ENCODE data around the gene MED28.

The MED28 gene

GRCh38 chr4:17636696-17637622 is 22.5 kb downstream of the MED28 start:
- no peak for DNase-seq (ENCODE audit: extremely low read depth, low read depth)
- TF ChIP-seq, protein P1, sequence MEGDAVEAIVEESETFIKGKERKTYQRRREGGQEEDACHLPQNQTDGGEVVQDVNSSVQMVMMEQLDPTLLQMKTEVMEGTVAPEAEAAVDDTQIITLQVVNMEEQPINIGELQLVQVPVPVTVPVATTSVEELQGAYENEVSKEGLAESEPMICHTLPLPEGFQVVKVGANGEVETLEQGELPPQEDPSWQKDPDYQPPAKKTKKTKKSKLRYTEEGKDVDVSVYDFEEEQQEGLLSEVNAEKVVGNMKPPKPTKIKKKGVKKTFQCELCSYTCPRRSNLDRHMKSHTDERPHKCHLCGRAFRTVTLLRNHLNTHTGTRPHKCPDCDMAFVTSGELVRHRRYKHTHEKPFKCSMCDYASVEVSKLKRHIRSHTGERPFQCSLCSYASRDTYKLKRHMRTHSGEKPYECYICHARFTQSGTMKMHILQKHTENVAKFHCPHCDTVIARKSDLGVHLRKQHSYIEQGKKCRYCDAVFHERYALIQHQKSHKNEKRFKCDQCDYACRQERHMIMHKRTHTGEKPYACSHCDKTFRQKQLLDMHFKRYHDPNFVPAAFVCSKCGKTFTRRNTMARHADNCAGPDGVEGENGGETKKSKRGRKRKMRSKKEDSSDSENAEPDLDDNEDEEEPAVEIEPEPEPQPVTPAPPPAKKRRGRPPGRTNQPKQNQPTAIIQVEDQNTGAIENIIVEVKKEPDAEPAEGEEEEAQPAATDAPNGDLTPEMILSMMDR (IDR thresholded peaks at IDR 0.05; ENCODE audit: low read depth, low read length): peak; percentile 91

DNA sequence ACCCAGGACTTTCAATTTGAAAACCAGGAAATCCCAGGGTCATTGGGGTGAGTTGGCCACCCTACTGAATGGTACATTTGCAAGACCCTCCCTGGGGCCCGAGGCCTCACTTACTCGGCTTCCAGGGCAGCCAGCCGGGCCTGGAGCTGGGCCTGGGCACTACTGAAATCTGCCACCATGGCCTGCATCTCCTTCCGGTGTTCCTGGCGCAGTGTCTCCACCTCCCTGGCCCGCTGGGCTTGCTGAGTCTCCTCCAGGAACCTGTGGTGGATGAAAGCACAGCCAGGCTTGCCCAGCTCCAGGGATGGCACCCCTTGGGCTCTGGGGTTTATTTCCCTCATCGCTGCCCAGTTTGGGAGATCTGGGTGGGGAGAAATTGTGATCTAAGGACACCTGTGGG is 24.7 kb downstream of the MED28 start:
- TF ChIP-seq, protein P1 (IDR thresholded peaks at IDR 0.05; ENCODE audit: low read depth, low read length): no peak
- no peak for DNase-seq (ENCODE audit: extremely low read depth, low read depth)

DNA sequence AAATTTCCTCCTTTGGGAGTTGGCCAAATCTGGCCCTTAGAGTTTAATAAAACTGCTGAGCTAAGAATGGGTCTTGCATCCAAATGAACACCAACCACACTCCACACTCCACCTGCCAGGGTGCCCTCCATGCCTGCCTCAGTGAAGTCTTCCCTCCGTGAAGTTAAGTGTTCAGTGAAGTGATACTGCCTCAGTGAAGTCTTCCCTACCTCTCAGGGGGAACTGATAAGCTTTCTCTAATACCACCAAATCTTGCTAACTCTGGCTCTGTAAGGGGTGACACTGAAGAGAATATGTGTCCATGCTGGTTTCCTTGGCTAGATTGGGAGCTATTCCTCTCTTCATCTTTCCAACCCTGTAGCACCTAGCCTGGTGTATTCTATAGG is 27.9 kb downstream of the MED28 start:
- TF ChIP-seq, protein P1 (IDR thresholded peaks at IDR 0.05; ENCODE audit: low read depth, low read length): no peak
- no peak for DNase-seq (ENCODE audit: extremely low read depth, low read depth)

DNA sequence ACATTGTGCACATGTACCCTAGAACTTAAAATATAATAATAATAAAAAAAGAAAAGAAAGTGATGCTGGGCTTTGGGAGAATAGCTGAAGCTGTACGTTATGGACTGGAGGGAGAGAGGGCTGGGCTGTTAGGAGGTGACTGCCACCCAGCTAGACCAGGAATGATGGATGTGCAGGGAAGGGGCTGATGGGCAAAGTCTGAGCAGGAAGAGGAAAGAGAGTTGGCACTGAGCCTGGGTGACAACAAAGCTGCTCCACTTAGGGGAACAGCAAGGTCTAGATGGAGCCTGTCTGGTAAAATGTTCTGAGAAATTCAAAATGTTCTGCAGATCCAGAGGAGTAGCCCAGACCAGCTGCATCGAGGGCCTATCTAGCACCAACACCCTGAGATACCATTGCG is 32.3 kb downstream of the MED28 start:
- TF ChIP-seq, protein P1 (IDR thresholded peaks at IDR 0.05; ENCODE audit: low read depth, low read length): no peak
- DNase-seq (ENCODE audit: extremely low read depth, low read depth): no peak

DNA sequence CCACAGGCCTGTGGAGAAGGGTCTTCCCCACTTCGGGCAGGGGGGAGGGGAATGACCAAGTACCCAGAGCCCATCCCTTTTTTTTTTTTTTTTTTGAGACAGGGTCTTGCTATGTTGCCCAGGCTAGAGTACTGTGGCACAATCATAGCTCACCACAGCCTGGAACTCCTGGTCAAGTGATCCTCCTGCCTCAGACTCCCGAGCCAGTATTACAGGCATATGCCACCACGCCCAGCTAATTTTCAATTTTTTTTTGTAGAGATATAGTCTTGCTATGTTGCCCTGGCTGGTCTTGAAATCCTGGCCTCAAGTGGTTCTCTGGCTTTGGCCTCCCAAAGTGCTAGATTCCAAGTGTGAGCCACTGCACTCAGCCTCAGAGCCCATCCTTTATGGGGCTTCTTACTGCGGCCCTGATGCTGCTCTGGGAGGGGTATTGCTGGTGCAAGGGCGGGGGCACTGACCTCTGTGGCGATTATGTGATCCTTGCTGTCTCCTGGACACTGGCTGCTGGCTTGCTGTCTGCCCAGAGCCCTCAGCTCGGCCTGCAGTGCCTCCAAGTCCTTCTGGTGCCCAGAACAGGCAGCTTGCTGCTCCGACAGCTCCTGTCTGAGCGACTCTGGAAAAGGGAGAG is 32.9 kb downstream of the MED28 start:
- DNase-seq (ENCODE audit: extremely low read depth, low read depth): no peak
- TF ChIP-seq, protein P1 (IDR thresholded peaks at IDR 0.05; ENCODE audit: low read depth, low read length): no peak

DNA sequence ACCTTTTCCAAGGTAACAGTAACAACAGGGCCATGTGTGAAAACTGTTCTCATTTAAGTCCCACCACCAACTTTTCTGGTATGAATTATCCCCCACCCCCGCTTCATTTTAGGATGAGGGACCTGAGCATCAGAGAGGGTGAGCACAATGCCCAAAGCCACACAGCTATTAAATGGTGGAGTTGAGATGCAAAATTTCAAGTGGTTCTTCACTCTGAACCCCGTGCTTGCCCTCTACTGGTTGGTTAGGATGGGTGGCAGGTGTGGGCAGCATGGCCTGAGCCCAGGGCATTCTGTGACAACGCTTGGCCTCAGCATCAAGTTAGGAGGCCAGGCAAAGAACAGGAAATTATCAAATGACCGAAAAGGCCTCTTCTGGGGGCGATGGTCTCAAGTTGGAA is 33.5 kb downstream of the MED28 start:
- DNase-seq (ENCODE audit: extremely low read depth, low read depth): no peak

More for the DNA sequence above, 33.5 kb downstream of the MED28 start:
- TF ChIP-seq, protein P1 (IDR thresholded peaks at IDR 0.05; ENCODE audit: low read depth, low read length): peak; percentile 1
